CD8-positive, alpha-beta memory T cell (primary cell): Measurements from ENCODE around the gene MT1X. TPM values are rescaled to one million over a fixed set of nuclear protein-coding genes. Genes with fewer than 3 reads are reported as not detected.

Source experiments
- CTCF ChIA-PET: fragments of 350-600 bp; sonication (Branson Sonifier 250); formaldehyde crosslinking; loops from one replicate; lab custom pipeline; 2021; ENCODE audit warnings: antibody characterized with exemption; lab: Charles Lee
- POLR2A ChIA-PET: fragments of 350-600 bp; sonication (Branson Sonifier 250); formaldehyde crosslinking; loops from one replicate; lab custom pipeline; 2021; ENCODE audit warnings: antibody characterized with exemption; lab: Charles Lee
- DNase-seq, 5 donors: peaks; one replicate each; pipeline versions ENCODE4 v3.0.0 to v3.0.0-alpha.2; 2020 to 2022; ENCODE audit warnings: mixed read lengths in 1 of 5
- H3K27ac ChIP-seq: one replicate; pipeline ENCODE4 v1.7.0; 2013; ENCODE audit warnings: low read depth, mild to moderate bottlenecking, low read length, moderate library complexity
- H3K27me3 ChIP-seq: 2 replicates; pipeline ENCODE4 v1.7.0; 2013; ENCODE audit warnings: low read length, mild to moderate bottlenecking; ENCODE audit not compliant: insufficient read depth, poor library complexity, severe bottlenecking
- H3K36me3 ChIP-seq: 2 replicates; pipeline ENCODE4 v1.7.0; 2013; ENCODE audit warnings: mild to moderate bottlenecking, low read length, moderate library complexity; ENCODE audit not compliant: insufficient read depth
- H3K4me1 ChIP-seq: 2 replicates; pipeline ENCODE4 v1.7.0; 2013; ENCODE audit warnings: mild to moderate bottlenecking, low read length, moderate library complexity; ENCODE audit not compliant: insufficient read depth
- H3K4me3 ChIP-seq: 2 replicates; pipeline ENCODE4 v1.7.0; 2013; ENCODE audit warnings: mild to moderate bottlenecking, low read length
- H3K9me3 ChIP-seq: 2 replicates; pipeline ENCODE4 v1.7.0; 2013; ENCODE audit warnings: mild to moderate bottlenecking, low read length
- H3K27ac Mint-ChIP-seq, 8 donors: one replicate each; pipeline ENCODE4 v1.8.0; 2020 to 2021; ENCODE audit warnings: mixed read lengths in 8 of 8, mild to moderate bottlenecking in 6 of 8, inconsistent platforms in 3 of 8, moderate library complexity in 3 of 8
- H3K27me3 Mint-ChIP-seq, 2 donors: one replicate each; pipeline ENCODE4 v1.8.0; 2020 to 2021; ENCODE audit warnings: mixed read lengths in 2 of 2, mild to moderate bottlenecking in 1 of 2, moderate library complexity in 1 of 2
- H3K36me3 Mint-ChIP-seq, 3 donors: one replicate each; pipeline ENCODE4 v1.8.0; 2020 to 2021; ENCODE audit warnings: mixed read lengths in 3 of 3, inconsistent platforms in 1 of 3, mild to moderate bottlenecking in 1 of 3
- H3K4me1 Mint-ChIP-seq, 3 donors: one replicate each; pipeline ENCODE4 v1.8.0; 2020 to 2021; ENCODE audit warnings: mixed read lengths in 3 of 3, inconsistent platforms in 1 of 3, mild to moderate bottlenecking in 1 of 3
- H3K4me3 Mint-ChIP-seq, 7 donors: one replicate each; pipeline ENCODE4 v1.8.0; 2020 to 2021; ENCODE audit warnings: mixed read lengths in 7 of 7, mild to moderate bottlenecking in 6 of 7, moderate library complexity in 4 of 7, inconsistent platforms in 2 of 7
- H3K9me3 Mint-ChIP-seq, 5 donors: one replicate each; pipeline ENCODE4 v1.8.0; 2020 to 2022; ENCODE audit warnings: mixed read lengths in 5 of 5, mild to moderate bottlenecking in 3 of 5, moderate library complexity in 2 of 5, inconsistent platforms in 1 of 5
- polyA plus RNA-seq: library from polyadenylated mRNA; unstranded; fragments of 300-500 nt; fragmentation: Illumina TruSeq; gene quantifications from one replicate; pipeline ENCODE4 v1.2.3, GENCODE V29; 2021
- total RNA-seq, 2 experiments: library from RNA; stranded (reverse); gene quantifications; one replicate each; pipeline ENCODE4 v1.2.3, GENCODE V29; 2021

MT1X gene
- total and polyA plus RNA-seq, 3 experiments from 2014 or later = 85.4 to 181 (median 93.8) TPM

DNA sequence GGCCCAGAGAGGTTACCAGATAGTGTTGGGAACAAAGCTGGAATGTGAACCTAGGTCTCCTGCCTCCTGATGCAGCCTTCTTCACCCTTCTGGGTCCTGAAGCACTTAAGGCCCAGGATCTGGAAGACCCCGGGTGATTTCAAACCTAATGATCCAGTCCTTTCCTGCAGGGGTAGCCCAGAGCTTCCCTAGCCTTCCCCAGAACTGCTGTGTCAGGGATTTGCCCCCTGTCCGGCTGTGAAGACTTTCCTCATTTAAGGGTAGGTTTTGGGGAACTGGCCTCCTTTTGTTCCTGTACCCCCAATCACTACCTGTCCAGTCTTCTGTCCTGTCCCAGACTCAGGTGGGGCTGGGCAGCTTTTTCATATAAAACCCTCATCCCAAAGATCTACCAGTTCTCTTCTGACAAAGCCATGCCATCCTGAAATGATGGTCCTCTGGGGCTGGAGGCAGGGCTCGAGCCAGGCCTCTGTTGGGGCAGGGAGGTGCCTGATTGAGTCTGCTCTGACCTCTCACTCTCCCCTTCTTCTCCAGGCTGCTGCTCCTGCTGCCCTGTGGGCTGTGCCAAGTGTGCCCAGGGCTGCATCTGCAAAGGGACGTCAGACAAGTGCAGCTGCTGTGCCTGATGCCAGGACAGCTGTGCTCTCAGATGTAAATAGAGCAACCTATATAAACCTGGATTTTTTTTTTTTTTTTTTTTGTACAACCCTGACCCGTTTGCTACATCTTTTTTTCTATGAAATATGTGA lies 1.3 kb downstream of the MT1X start:
- Histone ChIP-seq H3K4me1 (peaks cover 17% of the 10 kb centered on the region), H3K9me3 (no peaks in the 10 kb centered on the region), H3K27ac (no peak overlapping the region), H3K4me3 (peak overlapping the region; percentile 86), H3K36me3 (no peaks in the 10 kb centered on the region), H3K27me3 (no peaks in the 10 kb centered on the region)
- no peak for DNase-seq
- peak overlapping the region; percentile 94 to 98 (median 97) for H3K4me3 Mint-ChIP-seq
- H3K4me1 Mint-ChIP-seq = peaks cover 26 to 29% (median 27%) of the 10 kb centered on the region in 3 donors
- POLR2A ChIA-PET = interaction anchor here (0.7 to 1.9 kb wide), 7 partner anchors 26 to 412 kb away, joined by 3 to 10 read pairs (median 6); partner anchors contain the start of genes HERPUD1, MT1E, MT1F and MT2A
- H3K27ac Mint-ChIP-seq = peak overlapping the region in 5 of 8 donors; percentile 41 to 90 (median 66)
- no peaks in the 10 kb centered on the region for H3K27me3 Mint-ChIP-seq
- CTCF ChIA-PET = interaction anchor here (1.3 to 1.9 kb wide), 5 partner anchors 10 to 106 kb away, joined by 3 to 7 read pairs (median 4); no protein-coding TSS in a partner anchor
- peaks cover 3 to 6% (median 6%) of the 10 kb centered on the region in 3 donors for H3K36me3 Mint-ChIP-seq
- H3K9me3 Mint-ChIP-seq = peaks cover 0 to 3% (median 0%) of the 10 kb centered on the region in 5 donors

DNA sequence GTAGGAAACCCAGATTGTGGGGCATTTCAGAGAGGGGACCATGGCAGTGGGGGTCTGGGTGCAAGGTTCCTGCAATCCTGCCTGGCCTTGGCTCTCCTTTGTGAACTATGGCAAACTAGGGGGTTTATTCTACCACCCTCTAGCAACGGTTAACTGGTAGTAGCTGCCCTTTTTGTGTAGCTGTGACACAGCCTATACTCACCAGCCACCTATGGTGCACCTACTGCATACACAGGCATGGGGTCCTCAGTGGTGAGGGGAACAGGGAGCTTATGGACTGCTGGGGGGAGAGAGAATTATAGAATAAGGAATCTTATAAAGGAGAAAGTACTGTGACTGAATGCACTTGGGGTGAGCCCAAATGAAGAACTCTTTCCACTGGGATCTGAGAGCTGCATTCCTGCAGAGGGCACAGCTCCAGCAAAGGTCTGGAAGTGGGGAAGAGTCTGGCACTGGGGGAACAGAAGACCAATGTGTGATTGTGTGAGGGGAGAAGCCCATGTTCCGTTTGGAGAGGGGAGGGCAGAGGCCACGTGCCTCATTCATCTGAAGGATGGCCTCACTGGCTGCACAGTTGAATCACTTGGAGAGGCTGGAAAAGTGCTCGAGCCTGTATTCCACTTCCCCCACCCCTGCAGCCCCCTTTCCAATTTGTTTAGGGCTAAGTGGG lies 2.1 kb downstream of the MT1X start:
- Histone ChIP-seq H3K9me3 (no peaks in the 10 kb centered on the region), H3K27ac (no peak overlapping the region), H3K4me1 (peaks cover 17% of the 10 kb centered on the region), H3K4me3 (no peak overlapping the region), H3K36me3 (no peaks in the 10 kb centered on the region), H3K27me3 (no peaks in the 10 kb centered on the region)
- Mint-ChIP-seq H3K36me3 (peaks cover 3 to 6% (median 6%) of the 10 kb centered on the region in 3 donors), H3K4me1 (peaks cover 26 to 29% (median 27%) of the 10 kb centered on the region in 3 donors), H3K27ac (peak overlapping the region in 2 of 8 donors; percentile 15 to 66), H3K9me3 (peaks cover 0 to 3% (median 0%) of the 10 kb centered on the region in 5 donors), H3K4me3 (peak overlapping the region in 6 of 7 donors; percentile 61 to 97 (median 96)), H3K27me3 (no peaks in the 10 kb centered on the region)
- ChIA-PET CTCF (interaction anchor here (1.3 kb wide), 1 partner anchor 107 kb away, joined by 3 read pairs; no protein-coding TSS in a partner anchor), POLR2A (no interaction called here)
- DNase-seq = no peak

GRCh38 chr16:56684926-56685590 lies 2.8 kb downstream of the MT1X start:
- peaks cover 3 to 6% (median 6%) of the 10 kb centered on the region in 3 donors for H3K36me3 Mint-ChIP-seq
- H3K27ac ChIP-seq = no peak overlapping the region
- no peaks in the 10 kb centered on the region for H3K27me3 Mint-ChIP-seq
- H3K9me3 Mint-ChIP-seq = peaks cover 0 to 3% (median 0%) of the 10 kb centered on the region in 5 donors
- no peaks in the 10 kb centered on the region for H3K27me3 ChIP-seq
- H3K9me3 ChIP-seq = no peaks in the 10 kb centered on the region
- DNase-seq = no peak
- peak overlapping the region in 2 of 7 donors; percentile 19 to 97 for H3K4me3 Mint-ChIP-seq
- no peaks in the 10 kb centered on the region for H3K36me3 ChIP-seq
- peaks cover 17% of the 10 kb centered on the region for H3K4me1 ChIP-seq
- ChIA-PET POLR2A (no interaction called here), CTCF (no interaction called here)
- no peak overlapping the region for H3K27ac Mint-ChIP-seq
- peaks cover 26 to 29% (median 27%) of the 10 kb centered on the region in 3 donors for H3K4me1 Mint-ChIP-seq
- H3K4me3 ChIP-seq = no peak overlapping the region

DNA sequence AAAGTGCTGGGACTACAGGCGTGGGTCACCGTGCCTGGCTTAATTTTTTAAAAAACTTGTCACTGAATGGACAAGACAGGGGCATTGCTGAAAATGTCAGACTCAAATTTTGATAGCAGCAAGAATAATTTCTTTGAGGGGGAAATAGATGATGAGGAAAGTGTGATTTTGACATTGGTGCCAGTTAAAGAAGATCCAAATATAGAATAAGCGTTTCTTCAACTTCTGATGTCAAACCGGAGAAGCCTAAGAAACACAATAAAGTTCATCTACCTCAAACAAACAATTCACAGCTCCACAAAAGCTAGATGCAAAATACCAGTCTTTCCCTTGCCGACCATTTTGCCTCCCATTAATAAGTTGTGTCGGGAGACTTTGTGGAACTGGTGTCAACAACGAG lies 4.5 kb downstream of the MT1X start:
- no peaks in the 10 kb centered on the region for H3K9me3 ChIP-seq
- no peaks in the 10 kb centered on the region for H3K36me3 ChIP-seq
- Mint-ChIP-seq H3K9me3 (peaks cover 0 to 3% (median 0%) of the 10 kb centered on the region in 5 donors), H3K36me3 (peaks cover 3 to 6% (median 6%) of the 10 kb centered on the region in 3 donors), H3K4me3 (peak overlapping the region in 1 of 7 donors; percentile 28), H3K27me3 (peaks cover 2 to 5% of the 10 kb centered on the region in 2 donors), H3K4me1 (peaks cover 21 to 22% (median 21%) of the 10 kb centered on the region in 3 donors), H3K27ac (no peak overlapping the region)
- H3K4me3 ChIP-seq = no peak overlapping the region
- H3K27ac ChIP-seq = no peak overlapping the region
- peaks cover 13% of the 10 kb centered on the region for H3K4me1 ChIP-seq
- POLR2A ChIA-PET = no interaction called here
- H3K27me3 ChIP-seq = no peaks in the 10 kb centered on the region
- DNase-seq = no peak
- CTCF ChIA-PET = no interaction called here

DNA sequence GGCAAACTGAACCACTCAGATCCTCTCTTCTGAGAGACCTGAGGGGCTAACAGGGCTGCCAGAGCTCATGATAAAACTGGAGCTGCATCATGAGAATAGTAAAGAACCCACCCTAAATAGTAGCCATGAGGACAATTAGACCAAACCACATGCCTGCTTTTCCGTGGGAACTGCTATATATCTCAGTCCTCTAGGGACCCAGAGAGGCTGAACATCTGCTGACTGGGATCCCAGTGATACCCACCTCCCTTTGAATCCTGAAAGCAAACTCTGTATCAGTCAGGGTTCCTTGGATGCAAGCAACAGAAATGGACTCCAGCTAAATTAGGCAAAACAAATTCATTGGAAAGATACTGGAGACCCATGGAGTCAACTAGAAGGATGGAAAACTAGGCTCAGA lies 6.5 kb downstream of the MT1X start:
- CTCF ChIA-PET = no interaction called here

DNA sequence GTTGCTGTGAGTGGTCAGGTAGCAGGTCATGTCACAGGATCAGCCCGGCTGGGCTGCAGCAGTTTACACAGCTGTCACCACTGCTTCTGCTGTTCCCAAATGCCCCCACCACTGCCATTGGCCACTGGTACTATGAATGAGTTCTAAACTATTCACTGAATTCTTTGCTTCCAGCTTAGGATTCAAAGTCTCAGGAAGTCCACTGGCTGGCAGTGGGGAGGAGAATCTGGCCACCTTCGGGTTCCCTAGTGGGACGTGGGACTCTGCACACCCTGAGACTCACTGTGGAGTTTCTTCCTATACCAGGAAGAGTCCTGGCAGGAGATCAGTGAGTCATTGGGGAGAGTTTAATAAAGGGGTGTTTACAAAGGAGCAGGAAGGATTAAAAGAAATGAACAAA lies 6.9 kb downstream of the MT1X start:
- POLR2A ChIA-PET = no interaction called here
- no peaks in the 10 kb centered on the region for H3K9me3 ChIP-seq
- H3K4me1 Mint-ChIP-seq = peaks cover 4% of the 10 kb centered on the region in 3 donors

More for the DNA sequence above, 6.5 kb downstream of the MT1X start:
- H3K4me1 Mint-ChIP-seq = peaks cover 8% of the 10 kb centered on the region in 3 donors
- H3K9me3 Mint-ChIP-seq = peaks cover 0 to 3% (median 0%) of the 10 kb centered on the region in 5 donors
- POLR2A ChIA-PET = no interaction called here
- no peak for DNase-seq
- no peaks in the 10 kb centered on the region for H3K27me3 ChIP-seq
- H3K27ac ChIP-seq = no peak overlapping the region
- H3K4me3 Mint-ChIP-seq = peak overlapping the region in 1 of 7 donors; percentile 10
- no peak overlapping the region for H3K4me3 ChIP-seq
- peaks cover 2 to 5% of the 10 kb centered on the region in 2 donors for H3K27me3 Mint-ChIP-seq
- peaks cover 2% of the 10 kb centered on the region for H3K4me1 ChIP-seq
- no peaks in the 10 kb centered on the region for H3K36me3 ChIP-seq
- H3K9me3 ChIP-seq = no peaks in the 10 kb centered on the region
- no peak overlapping the region for H3K27ac Mint-ChIP-seq
- H3K36me3 Mint-ChIP-seq = peaks cover 3 to 6% (median 3%) of the 10 kb centered on the region in 3 donors

GRCh38 chr16:56690420-56691122 lies 8.3 kb downstream of the MT1X start:
- H3K4me1 ChIP-seq = no peaks in the 10 kb centered on the region
- H3K27me3 ChIP-seq = no peaks in the 10 kb centered on the region

More for the DNA sequence above, 6.9 kb downstream of the MT1X start:
- H3K9me3 Mint-ChIP-seq = peaks cover 0 to 3% (median 0%) of the 10 kb centered on the region in 5 donors
- H3K27ac ChIP-seq = no peak overlapping the region
- H3K36me3 ChIP-seq = no peaks in the 10 kb centered on the region
- DNase-seq = no peak
- H3K36me3 Mint-ChIP-seq = peaks cover 3 to 5% (median 3%) of the 10 kb centered on the region in 3 donors
- H3K4me1 ChIP-seq = no peaks in the 10 kb centered on the region
- H3K27ac Mint-ChIP-seq = no peak overlapping the region
- peaks cover 2 to 5% of the 10 kb centered on the region in 2 donors for H3K27me3 Mint-ChIP-seq
- CTCF ChIA-PET = no interaction called here
- H3K4me3 Mint-ChIP-seq = no peak overlapping the region
- H3K4me3 ChIP-seq = no peak overlapping the region
- H3K27me3 ChIP-seq = no peaks in the 10 kb centered on the region

More at GRCh38 chr16:56690420-56691122, 8.3 kb downstream of the MT1X start:
- Histone ChIP-seq H3K27ac (no peak overlapping the region), H3K9me3 (no peaks in the 10 kb centered on the region), H3K4me3 (no peak overlapping the region), H3K36me3 (no peaks in the 10 kb centered on the region)
- peaks cover 2 to 5% of the 10 kb centered on the region in 2 donors for H3K27me3 Mint-ChIP-seq
- no peak for DNase-seq
- H3K36me3 Mint-ChIP-seq = peaks cover 3% of the 10 kb centered on the region in 3 donors
- ChIA-PET POLR2A (no interaction called here), CTCF (interaction anchor here (1.1 kb wide), 1 partner anchor 47 kb away, joined by 3 read pairs; no protein-coding TSS in a partner anchor)
- peaks cover 0 to 3% (median 0%) of the 10 kb centered on the region in 5 donors for H3K9me3 Mint-ChIP-seq
- H3K4me1 Mint-ChIP-seq = no peaks in the 10 kb centered on the region
- no peak overlapping the region for H3K27ac Mint-ChIP-seq
- no peak overlapping the region for H3K4me3 Mint-ChIP-seq
